Neutrophil (primary cell): ENCODE results near the gene EIF3K.

Source experiments
- H3K27ac ChIP-seq: fragments of 200-600 bp; sonication (generic); 2 replicates; pipeline ENCODE4 v1.5.1; 2016; ENCODE audit warnings: mild to moderate bottlenecking, moderate library complexity
- H3K27me3 ChIP-seq: fragments of 200-600 bp; sonication (generic); 2 replicates; pipeline ENCODE4 v1.6.0; 2016; ENCODE audit warnings: mild to moderate bottlenecking
- H3K36me3 ChIP-seq: fragments of 200-600 bp; sonication (generic); 2 replicates; pipeline ENCODE4 v1.5.1; 2017
- H3K4me1 ChIP-seq, 2 experiments: fragments of 200-600 bp in 1 of 2; sonication (generic) in 1 of 2; 1 replicate in 1 of 2; 2 replicates in 1 of 2; pipeline versions ENCODE4 v1.5.1 to v1.6.1; 2013 to 2016; ENCODE audit warnings: low read depth in 1 of 2, low read length in 1 of 2, mild to moderate bottlenecking in 1 of 2, moderate library complexity in 1 of 2; ENCODE audit not compliant: control insufficient read depth in 1 of 2, insufficient read depth in 1 of 2
- H3K4me3 ChIP-seq, 2 experiments: fragments of 200-600 bp in 1 of 2; sonication (generic) in 1 of 2; 1 replicate in 1 of 2; 2 replicates in 1 of 2; pipeline ENCODE4 v1.5.1; 2013 to 2016; ENCODE audit warnings: low read depth in 1 of 2, low read length in 1 of 2, mild to moderate bottlenecking in 1 of 2, moderate library complexity in 1 of 2
- H3K9me3 ChIP-seq: fragments of 200-600 bp; sonication (generic); 2 replicates; pipeline ENCODE4 v1.5.1; 2016
- CTCF ChIP-seq: fragments of 200-600 bp; sonication (generic); IDR thresholded peaks from 2 replicates; pipeline ENCODE4 v1.5.1; 2016; ENCODE audit warnings: antibody characterized with exemption

The EIF3K gene

GRCh38 chr19:38679839-38680238 lies 60.9 kb downstream of the EIF3K start:
- Histone ChIP-seq H3K27ac (peak overlapping the region; percentile 61), H3K9me3 (no peaks in the 10 kb centered on the region), H3K27me3 (no peaks in the 10 kb centered on the region), H3K4me3 (no peak overlapping the region), H3K4me1 (peaks cover 79 to 82% of the 10 kb centered on the region in 2 experiments), H3K36me3 (peaks cover 5% of the 10 kb centered on the region)
- TF ChIP-seq CTCF = no peak

GRCh38 chr19:38682195-38682867 lies 63.3 kb downstream of the EIF3K start:
- H3K36me3 ChIP-seq = peaks cover 5% of the 10 kb centered on the region
- no peaks in the 10 kb centered on the region for H3K27me3 ChIP-seq
- no peaks in the 10 kb centered on the region for H3K9me3 ChIP-seq
- peak overlapping the region; percentile 81 for H3K27ac ChIP-seq
- H3K4me3 ChIP-seq = no peak overlapping the region
- peaks cover 77 to 82% of the 10 kb centered on the region in 2 experiments for H3K4me1 ChIP-seq
- TF ChIP-seq CTCF = no peak

- Histone ChIP-seq H3K36me3 (peaks cover 5% of the 10 kb centered on the region), H3K27ac (peak overlapping the region; percentile 81), H3K4me3 (no peak overlapping the region), H3K4me1 (peaks cover 79 to 84% of the 10 kb centered on the region in 2 experiments), H3K9me3 (no peaks in the 10 kb centered on the region), H3K27me3 (no peaks in the 10 kb centered on the region)
- TF ChIP-seq CTCF = no peak
These were observed 63.9 kb downstream of the EIF3K start for GRCh38 chr19:38682872-38683392.

- Histone ChIP-seq H3K27me3 (no peaks in the 10 kb centered on the region), H3K36me3 (peaks cover 5% of the 10 kb centered on the region), H3K27ac (peak overlapping the region; percentile 81), H3K4me1 (peaks cover 84 to 85% of the 10 kb centered on the region in 2 experiments), H3K9me3 (no peaks in the 10 kb centered on the region), H3K4me3 (peak overlapping the region in 1 of 2 experiments; percentile 4)
- TF ChIP-seq CTCF = no peak
These were observed 64.5 kb downstream of the EIF3K start for GRCh38 chr19:38683393-38684077.

GRCh38 chr19:38684078-38684861 lies 65.3 kb downstream of the EIF3K start:
- H3K27me3 ChIP-seq = no peaks in the 10 kb centered on the region
- peaks cover 84 to 85% of the 10 kb centered on the region in 2 experiments for H3K4me1 ChIP-seq
- H3K4me3 ChIP-seq = peak overlapping the region in 1 of 2 experiments; percentile 4

More at GRCh38 chr19:38684078-38684861, 65.3 kb downstream of the EIF3K start:
- peaks cover 3% of the 10 kb centered on the region for H3K36me3 ChIP-seq
- peak overlapping the region; percentile 81 for H3K27ac ChIP-seq
- TF ChIP-seq CTCF = no peak
- no peaks in the 10 kb centered on the region for H3K9me3 ChIP-seq
